HepG2 (cell line): ENCODE data around the gene PLK2. TPM values are rescaled to one million over a fixed set of nuclear protein-coding genes. Genes with fewer than 3 reads are reported as not detected.

Experiments
- CEBPB ChIP-seq: IDR thresholded peaks from 2 replicates; pipeline ENCODE4 v1.6.1; 2011; ENCODE audit warnings: low read depth, low read length, improper control_type of control experiment, borderline replicate concordance
- ISX ChIP-seq: sonication (generic); formaldehyde crosslinking; conservative IDR thresholded peaks from 2 replicates; pipeline ENCODE4 v1.5.0; 2020; ENCODE audit warnings: missing genetic modification reagents
- KLF6 ChIP-seq: IDR thresholded peaks from 2 replicates; pipeline ENCODE4 v1.8.0; 2016; ENCODE audit warnings: missing biosample characterization, missing genetic modification reagents
- MED1 ChIP-seq: sonication (generic); formaldehyde crosslinking; IDR thresholded peaks from 2 replicates; pipeline ENCODE4 v1.4.0; 2020; ENCODE audit warnings: missing genetic modification reagents
- MXI1 ChIP-seq: IDR thresholded peaks from 3 replicates; pipeline ENCODE4 v1.6.1; 2012; ENCODE audit warnings: low read depth, low read length, inconsistent platforms, borderline replicate concordance
- PHF21A ChIP-seq: sonication (generic); formaldehyde crosslinking; IDR thresholded peaks from 2 replicates; pipeline ENCODE4 v1.5.0; 2020; ENCODE audit warnings: mild to moderate bottlenecking, missing genetic modification reagents
- TP53 ChIP-seq: sonication (generic); formaldehyde crosslinking; conservative IDR thresholded peaks from 2 replicates; pipeline ENCODE4 v1.4.0; 2020; ENCODE audit warnings: missing genetic modification reagents
- ZNF253 ChIP-seq: sonication (generic); formaldehyde crosslinking; IDR thresholded peaks from 2 replicates; pipeline ENCODE4 v1.8.0; 2022; ENCODE audit warnings: mild to moderate bottlenecking, missing genetic modification reagents, borderline replicate concordance
- ZNF614 ChIP-seq: IDR thresholded peaks from 2 replicates; pipeline ENCODE4 v1.6.1; 2018; ENCODE audit warnings: missing biosample characterization, missing genetic modification reagents, inconsistent platforms, borderline replicate concordance
- polyA plus RNA-seq, 8 experiments: library from polyadenylated mRNA; depleted of rRNA in 3 of 8; stranded (reverse) in 7 of 8; unstranded in 1 of 8; fragments of >200 nt; fragmentation: Illumina TruSeq in 4 of 8; extraction: Trizol in 4 of 8; gene quantifications; 2 replicates each; pipeline versions ENCODE4 v1.2.1 to v1.2.3, GENCODE V29; 2011 to 2016; ENCODE audit warnings: low read depth in 4 of 8, missing spikeins in 1 of 8, mixed read lengths in 1 of 8; ENCODE audit not compliant: insufficient read depth in 1 of 8
- total RNA-seq, 5 experiments: library from RNA; depleted of rRNA; stranded (reverse); fragments of >200 nt; fragmentation: Illumina TruSeq; extraction: Trizol; gene quantifications; 2 replicates each; pipeline ENCODE4 v1.2.3, GENCODE V29; 2016; ENCODE audit warnings: low read depth in 1 of 5
- TF ChIP-seq, protein P1 (sequence below): sonication (generic); formaldehyde crosslinking; IDR thresholded peaks from 2 replicates; pipeline ENCODE4 v1.9.0; 2021; ENCODE audit warnings: missing genetic modification reagents, borderline replicate concordance
- TF ChIP-seq, protein P2 (sequence below): sonication (generic); formaldehyde crosslinking; IDR thresholded peaks from 2 replicates; pipeline ENCODE4 v1.8.0; 2023; ENCODE audit warnings: mild to moderate bottlenecking, missing genetic modification reagents
- TF ChIP-seq, protein P3 (sequence below): fragments of 450-650 bp; IDR thresholded peaks from 2 replicates; pipeline ENCODE4 v1.6.1; 2017; ENCODE audit warnings: mild to moderate bottlenecking
- TF ChIP-seq, protein P4 (sequence below): sonication (generic); formaldehyde crosslinking; IDR thresholded peaks from 2 replicates; pipeline ENCODE4 v1.5.1; 2020; ENCODE audit warnings: mild to moderate bottlenecking, missing genetic modification reagents, borderline replicate concordance
- TF ChIP-seq, protein P5 (sequence below): IDR thresholded peaks from 2 replicates; pipeline ENCODE4 v1.6.1; 2016; ENCODE audit warnings: low read depth
- TF ChIP-seq, protein P6 (sequence below): sonication (generic); formaldehyde crosslinking; IDR thresholded peaks from 2 replicates; pipeline ENCODE4 v1.4.0; 2020; ENCODE audit warnings: low read depth, mild to moderate bottlenecking, missing genetic modification reagents

Gene PLK2
- total and polyA plus RNA-seq, 2 of the 13 experiments (the other 11 are each of a cell fraction or from before 2014, with no cell fraction given), result 9.6 to 29.6 TPM

DNA sequence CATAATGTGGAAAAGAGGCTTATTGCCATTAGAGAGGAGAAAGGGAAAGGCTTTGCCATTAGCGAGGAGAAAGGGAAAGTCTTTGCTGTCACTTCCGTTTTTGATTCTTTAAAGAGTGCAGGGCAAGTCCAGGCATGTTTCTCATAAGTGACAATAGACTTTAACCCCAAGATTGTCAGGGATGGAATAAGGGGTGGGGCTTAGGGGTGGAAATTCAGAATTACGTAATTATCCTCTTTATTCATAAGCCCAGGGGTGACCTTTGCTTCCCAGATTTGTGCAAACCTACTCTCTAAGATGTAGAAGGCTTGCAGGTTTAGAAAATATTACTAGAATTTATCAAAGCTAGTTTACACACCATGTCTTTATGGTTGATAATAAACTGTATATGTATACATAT is 2.3 kb upstream of the PLK2 start (continued):
- TF ChIP-seq, protein P1, sequence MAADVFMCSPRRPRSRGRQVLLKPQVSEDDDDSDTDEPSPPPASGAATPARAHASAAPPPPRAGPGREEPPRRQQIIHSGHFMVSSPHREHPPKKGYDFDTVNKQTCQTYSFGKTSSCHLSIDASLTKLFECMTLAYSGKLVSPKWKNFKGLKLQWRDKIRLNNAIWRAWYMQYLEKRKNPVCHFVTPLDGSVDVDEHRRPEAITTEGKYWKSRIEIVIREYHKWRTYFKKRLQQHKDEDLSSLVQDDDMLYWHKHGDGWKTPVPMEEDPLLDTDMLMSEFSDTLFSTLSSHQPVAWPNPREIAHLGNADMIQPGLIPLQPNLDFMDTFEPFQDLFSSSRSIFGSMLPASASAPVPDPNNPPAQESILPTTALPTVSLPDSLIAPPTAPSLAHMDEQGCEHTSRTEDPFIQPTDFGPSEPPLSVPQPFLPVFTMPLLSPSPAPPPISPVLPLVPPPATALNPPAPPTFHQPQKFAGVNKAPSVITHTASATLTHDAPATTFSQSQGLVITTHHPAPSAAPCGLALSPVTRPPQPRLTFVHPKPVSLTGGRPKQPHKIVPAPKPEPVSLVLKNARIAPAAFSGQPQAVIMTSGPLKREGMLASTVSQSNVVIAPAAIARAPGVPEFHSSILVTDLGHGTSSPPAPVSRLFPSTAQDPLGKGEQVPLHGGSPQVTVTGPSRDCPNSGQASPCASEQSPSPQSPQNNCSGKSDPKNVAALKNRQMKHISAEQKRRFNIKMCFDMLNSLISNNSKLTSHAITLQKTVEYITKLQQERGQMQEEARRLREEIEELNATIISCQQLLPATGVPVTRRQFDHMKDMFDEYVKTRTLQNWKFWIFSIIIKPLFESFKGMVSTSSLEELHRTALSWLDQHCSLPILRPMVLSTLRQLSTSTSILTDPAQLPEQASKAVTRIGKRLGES (CRISPR knock-in tag), result no peak
- TF ChIP-seq PHF21A (peak; percentile 70), CEBPB (peak; percentile 70), ZNF253 (no peak), MED1 (CRISPR knock-in tag) (peak; percentile 55), ISX (CRISPR knock-in tag) (no peak), KLF6 (CRISPR knock-in tag) (no peak), TP53 (CRISPR knock-in tag) (peak; percentile 100), MXI1 (0 out of 3 replicates have a peak, but pooled peaks have one; percentile 14), ZNF614 (CRISPR knock-in tag) (no peak)
- TF ChIP-seq, protein P2, sequence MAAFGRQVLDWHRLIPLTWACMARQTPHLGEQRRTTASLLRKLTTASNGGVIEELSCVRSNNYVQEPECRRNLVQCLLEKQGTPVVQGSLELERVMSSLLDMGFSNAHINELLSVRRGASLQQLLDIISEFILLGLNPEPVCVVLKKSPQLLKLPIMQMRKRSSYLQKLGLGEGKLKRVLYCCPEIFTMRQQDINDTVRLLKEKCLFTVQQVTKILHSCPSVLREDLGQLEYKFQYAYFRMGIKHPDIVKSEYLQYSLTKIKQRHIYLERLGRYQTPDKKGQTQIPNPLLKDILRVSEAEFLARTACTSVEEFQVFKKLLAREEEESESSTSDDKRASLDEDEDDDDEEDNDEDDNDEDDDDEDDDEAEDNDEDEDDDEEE (CRISPR knock-in tag), result no peak
- TF ChIP-seq, protein P3, sequence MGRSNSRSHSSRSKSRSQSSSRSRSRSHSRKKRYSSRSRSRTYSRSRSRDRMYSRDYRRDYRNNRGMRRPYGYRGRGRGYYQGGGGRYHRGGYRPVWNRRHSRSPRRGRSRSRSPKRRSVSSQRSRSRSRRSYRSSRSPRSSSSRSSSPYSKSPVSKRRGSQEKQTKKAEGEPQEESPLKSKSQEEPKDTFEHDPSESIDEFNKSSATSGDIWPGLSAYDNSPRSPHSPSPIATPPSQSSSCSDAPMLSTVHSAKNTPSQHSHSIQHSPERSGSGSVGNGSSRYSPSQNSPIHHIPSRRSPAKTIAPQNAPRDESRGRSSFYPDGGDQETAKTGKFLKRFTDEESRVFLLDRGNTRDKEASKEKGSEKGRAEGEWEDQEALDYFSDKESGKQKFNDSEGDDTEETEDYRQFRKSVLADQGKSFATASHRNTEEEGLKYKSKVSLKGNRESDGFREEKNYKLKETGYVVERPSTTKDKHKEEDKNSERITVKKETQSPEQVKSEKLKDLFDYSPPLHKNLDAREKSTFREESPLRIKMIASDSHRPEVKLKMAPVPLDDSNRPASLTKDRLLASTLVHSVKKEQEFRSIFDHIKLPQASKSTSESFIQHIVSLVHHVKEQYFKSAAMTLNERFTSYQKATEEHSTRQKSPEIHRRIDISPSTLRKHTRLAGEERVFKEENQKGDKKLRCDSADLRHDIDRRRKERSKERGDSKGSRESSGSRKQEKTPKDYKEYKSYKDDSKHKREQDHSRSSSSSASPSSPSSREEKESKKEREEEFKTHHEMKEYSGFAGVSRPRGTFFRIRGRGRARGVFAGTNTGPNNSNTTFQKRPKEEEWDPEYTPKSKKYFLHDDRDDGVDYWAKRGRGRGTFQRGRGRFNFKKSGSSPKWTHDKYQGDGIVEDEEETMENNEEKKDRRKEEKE, result no peak
- TF ChIP-seq, protein P4, sequence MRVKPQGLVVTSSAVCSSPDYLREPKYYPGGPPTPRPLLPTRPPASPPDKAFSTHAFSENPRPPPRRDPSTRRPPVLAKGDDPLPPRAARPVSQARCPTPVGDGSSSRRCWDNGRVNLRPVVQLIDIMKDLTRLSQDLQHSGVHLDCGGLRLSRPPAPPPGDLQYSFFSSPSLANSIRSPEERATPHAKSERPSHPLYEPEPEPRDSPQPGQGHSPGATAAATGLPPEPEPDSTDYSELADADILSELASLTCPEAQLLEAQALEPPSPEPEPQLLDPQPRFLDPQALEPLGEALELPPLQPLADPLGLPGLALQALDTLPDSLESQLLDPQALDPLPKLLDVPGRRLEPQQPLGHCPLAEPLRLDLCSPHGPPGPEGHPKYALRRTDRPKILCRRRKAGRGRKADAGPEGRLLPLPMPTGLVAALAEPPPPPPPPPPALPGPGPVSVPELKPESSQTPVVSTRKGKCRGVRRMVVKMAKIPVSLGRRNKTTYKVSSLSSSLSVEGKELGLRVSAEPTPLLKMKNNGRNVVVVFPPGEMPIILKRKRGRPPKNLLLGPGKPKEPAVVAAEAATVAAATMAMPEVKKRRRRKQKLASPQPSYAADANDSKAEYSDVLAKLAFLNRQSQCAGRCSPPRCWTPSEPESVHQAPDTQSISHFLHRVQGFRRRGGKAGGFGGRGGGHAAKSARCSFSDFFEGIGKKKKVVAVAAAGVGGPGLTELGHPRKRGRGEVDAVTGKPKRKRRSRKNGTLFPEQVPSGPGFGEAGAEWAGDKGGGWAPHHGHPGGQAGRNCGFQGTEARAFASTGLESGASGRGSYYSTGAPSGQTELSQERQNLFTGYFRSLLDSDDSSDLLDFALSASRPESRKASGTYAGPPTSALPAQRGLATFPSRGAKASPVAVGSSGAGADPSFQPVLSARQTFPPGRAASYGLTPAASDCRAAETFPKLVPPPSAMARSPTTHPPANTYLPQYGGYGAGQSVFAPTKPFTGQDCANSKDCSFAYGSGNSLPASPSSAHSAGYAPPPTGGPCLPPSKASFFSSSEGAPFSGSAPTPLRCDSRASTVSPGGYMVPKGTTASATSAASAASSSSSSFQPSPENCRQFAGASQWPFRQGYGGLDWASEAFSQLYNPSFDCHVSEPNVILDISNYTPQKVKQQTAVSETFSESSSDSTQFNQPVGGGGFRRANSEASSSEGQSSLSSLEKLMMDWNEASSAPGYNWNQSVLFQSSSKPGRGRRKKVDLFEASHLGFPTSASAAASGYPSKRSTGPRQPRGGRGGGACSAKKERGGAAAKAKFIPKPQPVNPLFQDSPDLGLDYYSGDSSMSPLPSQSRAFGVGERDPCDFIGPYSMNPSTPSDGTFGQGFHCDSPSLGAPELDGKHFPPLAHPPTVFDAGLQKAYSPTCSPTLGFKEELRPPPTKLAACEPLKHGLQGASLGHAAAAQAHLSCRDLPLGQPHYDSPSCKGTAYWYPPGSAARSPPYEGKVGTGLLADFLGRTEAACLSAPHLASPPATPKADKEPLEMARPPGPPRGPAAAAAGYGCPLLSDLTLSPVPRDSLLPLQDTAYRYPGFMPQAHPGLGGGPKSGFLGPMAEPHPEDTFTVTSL (CRISPR knock-in tag), result no peak
- TF ChIP-seq, protein P5, sequence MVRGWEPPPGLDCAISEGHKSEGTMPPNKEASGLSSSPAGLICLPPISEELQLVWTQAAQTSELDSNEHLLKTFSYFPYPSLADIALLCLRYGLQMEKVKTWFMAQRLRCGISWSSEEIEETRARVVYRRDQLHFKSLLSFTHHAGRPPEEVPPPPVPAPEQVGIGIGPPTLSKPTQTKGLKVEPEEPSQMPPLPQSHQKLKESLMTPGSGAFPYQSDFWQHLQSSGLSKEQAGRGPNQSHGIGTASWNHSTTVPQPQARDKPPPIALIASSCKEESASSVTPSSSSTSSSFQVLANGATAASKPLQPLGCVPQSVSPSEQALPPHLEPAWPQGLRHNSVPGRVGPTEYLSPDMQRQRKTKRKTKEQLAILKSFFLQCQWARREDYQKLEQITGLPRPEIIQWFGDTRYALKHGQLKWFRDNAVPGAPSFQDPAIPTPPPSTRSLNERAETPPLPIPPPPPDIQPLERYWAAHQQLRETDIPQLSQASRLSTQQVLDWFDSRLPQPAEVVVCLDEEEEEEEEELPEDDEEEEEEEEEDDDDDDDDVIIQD (CRISPR knock-in tag), result peak; percentile 79
- TF ChIP-seq, protein P6, sequence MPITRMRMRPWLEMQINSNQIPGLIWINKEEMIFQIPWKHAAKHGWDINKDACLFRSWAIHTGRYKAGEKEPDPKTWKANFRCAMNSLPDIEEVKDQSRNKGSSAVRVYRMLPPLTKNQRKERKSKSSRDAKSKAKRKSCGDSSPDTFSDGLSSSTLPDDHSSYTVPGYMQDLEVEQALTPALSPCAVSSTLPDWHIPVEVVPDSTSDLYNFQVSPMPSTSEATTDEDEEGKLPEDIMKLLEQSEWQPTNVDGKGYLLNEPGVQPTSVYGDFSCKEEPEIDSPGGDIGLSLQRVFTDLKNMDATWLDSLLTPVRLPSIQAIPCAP (CRISPR knock-in tag), result no peak
